HepG2 (cell line): ENCODE data around the gene SLC25A48. TPM values are rescaled to one million over a fixed set of nuclear protein-coding genes. Genes with fewer than 3 reads are reported as not detected.

Source experiments
- BHLHE40 ChIP-seq: IDR thresholded peaks from 2 replicates; pipeline ENCODE4 v1.6.1; 2011; ENCODE audit warnings: low read length, improper control_type of control experiment
- BRD4 ChIP-seq: sonication (generic); formaldehyde crosslinking; IDR thresholded peaks from 2 replicates; pipeline ENCODE4 v1.4.0; 2020; ENCODE audit warnings: missing genetic modification reagents
- CHD4 ChIP-seq: fragments of 200-600 bp; sonication (generic); IDR thresholded peaks from 2 replicates; pipeline ENCODE4 v1.7.0; 2017; ENCODE audit warnings: mild to moderate bottlenecking, low read length, borderline replicate concordance
- DNMT3B ChIP-seq: conservative IDR thresholded peaks from 2 replicates; pipeline ENCODE4 v1.6.1; 2016; ENCODE audit warnings: missing biosample characterization, control low read depth
- ISL2 ChIP-seq: sonication (generic); formaldehyde crosslinking; IDR thresholded peaks from 2 replicates; pipeline ENCODE4 v1.5.0; 2020; ENCODE audit warnings: missing genetic modification reagents
- NFIC ChIP-seq: IDR thresholded peaks from 2 replicates; pipeline ENCODE4 v1.6.1; 2012; ENCODE audit warnings: mild to moderate bottlenecking, low read length, inconsistent platforms
- RBFOX2 ChIP-seq: fragments of 200-400 bp; formaldehyde crosslinking; IDR thresholded peaks from 2 replicates; pipeline ENCODE4 v1.6.1; 2017; ENCODE audit warnings: low read depth, mild to moderate bottlenecking, low read length
- YEATS4 ChIP-seq: sonication (generic); formaldehyde crosslinking; IDR thresholded peaks from 2 replicates; pipeline ENCODE4 v1.4.0; 2020; ENCODE audit warnings: missing genetic modification reagents, borderline replicate concordance
- ZBTB7A ChIP-seq: sonication (generic); formaldehyde crosslinking; IDR thresholded peaks from 2 replicates; pipeline ENCODE4 v1.8.0; 2022; ENCODE audit warnings: mild to moderate bottlenecking, missing genetic modification reagents
- ZNF543 ChIP-seq: sonication (generic); formaldehyde crosslinking; IDR thresholded peaks from 2 replicates; pipeline ENCODE4 v1.4.0; 2020; ENCODE audit warnings: mild to moderate bottlenecking, missing genetic modification reagents
- ZNF724P ChIP-seq: sonication (generic); formaldehyde crosslinking; IDR thresholded peaks from 2 replicates; pipeline ENCODE4 v1.8.0; 2022; ENCODE audit warnings: missing genetic modification reagents, borderline replicate concordance
- ZNF746 ChIP-seq: sonication (generic); formaldehyde crosslinking; IDR thresholded peaks from 2 replicates; pipeline ENCODE4 v1.8.0; 2022; ENCODE audit warnings: mild to moderate bottlenecking, missing genetic modification reagents
- ZNF782 ChIP-seq: sonication (generic); formaldehyde crosslinking; IDR thresholded peaks from 2 replicates; pipeline ENCODE4 v1.4.0; 2020; ENCODE audit warnings: missing genetic modification reagents, mild to moderate bottlenecking, borderline replicate concordance
- polyA plus RNA-seq, 8 experiments: library from polyadenylated mRNA; depleted of rRNA in 3 of 8; stranded (reverse) in 7 of 8; unstranded in 1 of 8; fragments of >200 nt; fragmentation: Illumina TruSeq in 4 of 8; extraction: Trizol in 4 of 8; gene quantifications; 2 replicates each; pipeline versions ENCODE4 v1.2.1 to v1.2.3, GENCODE V29; 2011 to 2016; ENCODE audit warnings: low read depth in 4 of 8, missing spikeins in 1 of 8, mixed read lengths in 1 of 8; ENCODE audit not compliant: insufficient read depth in 1 of 8
- total RNA-seq, 5 experiments: library from RNA; depleted of rRNA; stranded (reverse); fragments of >200 nt; fragmentation: Illumina TruSeq; extraction: Trizol; gene quantifications; 2 replicates each; pipeline ENCODE4 v1.2.3, GENCODE V29; 2016; ENCODE audit warnings: low read depth in 1 of 5
- TF ChIP-seq, protein P1 (sequence below): IDR thresholded peaks from 2 replicates; pipeline ENCODE4 v1.6.1; 2016; ENCODE audit warnings: mild to moderate bottlenecking
- TF ChIP-seq, protein P2 (sequence below): sonication (generic); formaldehyde crosslinking; IDR thresholded peaks from 2 replicates; pipeline ENCODE4 v1.9.0; 2021; ENCODE audit warnings: mild to moderate bottlenecking, missing genetic modification reagents
- TF ChIP-seq, protein P3 (sequence below): sonication (generic); formaldehyde crosslinking; IDR thresholded peaks from 2 replicates; pipeline ENCODE4 v1.8.1; 2023; ENCODE audit warnings: mild to moderate bottlenecking, missing genetic modification reagents
- TF ChIP-seq, protein P4 (sequence below): sonication (generic); formaldehyde crosslinking; IDR thresholded peaks from 2 replicates; pipeline ENCODE4 v1.9.0; 2021; ENCODE audit warnings: missing genetic modification reagents, borderline replicate concordance

SLC25A48 gene
- total and polyA plus RNA-seq, 2 of the 13 experiments (the other 11 are each of a cell fraction or from before 2014, with no cell fraction given): 0.17 to 4.5 TPM

DNA sequence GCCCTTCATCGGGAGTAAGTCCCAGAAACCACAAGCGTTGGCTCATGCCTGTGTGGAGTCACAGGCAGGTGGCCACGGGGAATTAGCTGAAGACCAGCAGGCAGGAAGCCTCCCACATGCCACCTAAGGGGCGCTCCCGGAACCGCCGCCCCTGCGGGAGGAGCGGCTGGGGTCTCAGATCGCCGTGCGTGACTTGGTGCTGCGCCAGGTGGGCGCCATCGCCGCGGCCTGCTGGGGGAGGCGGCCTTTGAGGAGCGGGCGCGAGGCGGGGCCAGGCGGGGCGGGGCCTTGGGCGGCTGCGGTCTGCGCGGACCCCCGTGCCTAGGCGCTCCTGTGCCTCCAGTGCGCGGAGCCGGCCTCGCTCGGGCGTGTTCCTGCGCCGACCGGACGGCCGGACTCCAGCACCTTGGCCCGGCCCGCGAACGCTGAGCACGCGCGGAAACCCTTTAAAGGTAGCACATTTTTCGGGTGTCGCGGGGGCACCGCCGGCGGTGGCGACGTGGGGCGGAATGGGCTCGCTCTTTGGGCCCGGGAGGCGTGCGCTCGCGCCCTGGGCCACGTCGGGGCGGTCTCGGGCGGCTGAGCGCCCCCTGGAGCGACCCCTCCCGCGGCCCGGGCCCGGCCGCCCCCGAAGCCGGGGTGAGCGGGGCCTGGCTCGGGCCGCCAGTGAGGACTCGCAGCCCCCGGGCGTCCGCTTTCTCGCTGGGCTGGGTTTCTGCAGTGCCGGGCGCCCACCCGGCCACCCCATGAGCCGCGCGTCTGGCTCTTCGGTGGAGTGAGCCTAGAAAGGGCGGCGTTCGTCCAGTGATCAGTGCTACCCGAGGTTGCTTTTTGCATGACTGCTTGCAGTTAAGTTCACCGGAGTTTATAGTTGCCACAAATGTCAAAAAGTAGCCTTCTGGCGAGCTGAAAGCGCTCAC lies 95.8 kb downstream of the SLC25A48 start (continued):
- TF ChIP-seq ISL2 (CRISPR knock-in tag): no peak
- no peak for TF ChIP-seq DNMT3B (CRISPR knock-in tag)
- TF ChIP-seq, protein P1, sequence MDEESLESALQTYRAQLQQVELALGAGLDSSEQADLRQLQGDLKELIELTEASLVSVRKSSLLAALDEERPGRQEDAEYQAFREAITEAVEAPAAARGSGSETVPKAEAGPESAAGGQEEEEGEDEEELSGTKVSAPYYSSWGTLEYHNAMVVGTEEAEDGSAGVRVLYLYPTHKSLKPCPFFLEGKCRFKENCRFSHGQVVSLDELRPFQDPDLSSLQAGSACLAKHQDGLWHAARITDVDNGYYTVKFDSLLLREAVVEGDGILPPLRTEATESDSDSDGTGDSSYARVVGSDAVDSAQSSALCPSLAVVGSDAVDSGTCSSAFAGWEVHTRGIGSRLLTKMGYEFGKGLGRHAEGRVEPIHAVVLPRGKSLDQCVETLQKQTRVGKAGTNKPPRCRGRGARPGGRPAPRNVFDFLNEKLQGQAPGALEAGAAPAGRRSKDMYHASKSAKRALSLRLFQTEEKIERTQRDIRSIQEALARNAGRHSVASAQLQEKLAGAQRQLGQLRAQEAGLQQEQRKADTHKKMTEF (CRISPR knock-in tag): no peak; the same call in 1 of the 2 replicates
- no peak for TF ChIP-seq ZNF746 (CRISPR knock-in tag)
- no peak; the same call in 1 of the 2 replicates for TF ChIP-seq ZNF543
- TF ChIP-seq ZNF724P (CRISPR knock-in tag): no peak
- TF ChIP-seq ZNF782: no peak
- TF ChIP-seq, protein P2, sequence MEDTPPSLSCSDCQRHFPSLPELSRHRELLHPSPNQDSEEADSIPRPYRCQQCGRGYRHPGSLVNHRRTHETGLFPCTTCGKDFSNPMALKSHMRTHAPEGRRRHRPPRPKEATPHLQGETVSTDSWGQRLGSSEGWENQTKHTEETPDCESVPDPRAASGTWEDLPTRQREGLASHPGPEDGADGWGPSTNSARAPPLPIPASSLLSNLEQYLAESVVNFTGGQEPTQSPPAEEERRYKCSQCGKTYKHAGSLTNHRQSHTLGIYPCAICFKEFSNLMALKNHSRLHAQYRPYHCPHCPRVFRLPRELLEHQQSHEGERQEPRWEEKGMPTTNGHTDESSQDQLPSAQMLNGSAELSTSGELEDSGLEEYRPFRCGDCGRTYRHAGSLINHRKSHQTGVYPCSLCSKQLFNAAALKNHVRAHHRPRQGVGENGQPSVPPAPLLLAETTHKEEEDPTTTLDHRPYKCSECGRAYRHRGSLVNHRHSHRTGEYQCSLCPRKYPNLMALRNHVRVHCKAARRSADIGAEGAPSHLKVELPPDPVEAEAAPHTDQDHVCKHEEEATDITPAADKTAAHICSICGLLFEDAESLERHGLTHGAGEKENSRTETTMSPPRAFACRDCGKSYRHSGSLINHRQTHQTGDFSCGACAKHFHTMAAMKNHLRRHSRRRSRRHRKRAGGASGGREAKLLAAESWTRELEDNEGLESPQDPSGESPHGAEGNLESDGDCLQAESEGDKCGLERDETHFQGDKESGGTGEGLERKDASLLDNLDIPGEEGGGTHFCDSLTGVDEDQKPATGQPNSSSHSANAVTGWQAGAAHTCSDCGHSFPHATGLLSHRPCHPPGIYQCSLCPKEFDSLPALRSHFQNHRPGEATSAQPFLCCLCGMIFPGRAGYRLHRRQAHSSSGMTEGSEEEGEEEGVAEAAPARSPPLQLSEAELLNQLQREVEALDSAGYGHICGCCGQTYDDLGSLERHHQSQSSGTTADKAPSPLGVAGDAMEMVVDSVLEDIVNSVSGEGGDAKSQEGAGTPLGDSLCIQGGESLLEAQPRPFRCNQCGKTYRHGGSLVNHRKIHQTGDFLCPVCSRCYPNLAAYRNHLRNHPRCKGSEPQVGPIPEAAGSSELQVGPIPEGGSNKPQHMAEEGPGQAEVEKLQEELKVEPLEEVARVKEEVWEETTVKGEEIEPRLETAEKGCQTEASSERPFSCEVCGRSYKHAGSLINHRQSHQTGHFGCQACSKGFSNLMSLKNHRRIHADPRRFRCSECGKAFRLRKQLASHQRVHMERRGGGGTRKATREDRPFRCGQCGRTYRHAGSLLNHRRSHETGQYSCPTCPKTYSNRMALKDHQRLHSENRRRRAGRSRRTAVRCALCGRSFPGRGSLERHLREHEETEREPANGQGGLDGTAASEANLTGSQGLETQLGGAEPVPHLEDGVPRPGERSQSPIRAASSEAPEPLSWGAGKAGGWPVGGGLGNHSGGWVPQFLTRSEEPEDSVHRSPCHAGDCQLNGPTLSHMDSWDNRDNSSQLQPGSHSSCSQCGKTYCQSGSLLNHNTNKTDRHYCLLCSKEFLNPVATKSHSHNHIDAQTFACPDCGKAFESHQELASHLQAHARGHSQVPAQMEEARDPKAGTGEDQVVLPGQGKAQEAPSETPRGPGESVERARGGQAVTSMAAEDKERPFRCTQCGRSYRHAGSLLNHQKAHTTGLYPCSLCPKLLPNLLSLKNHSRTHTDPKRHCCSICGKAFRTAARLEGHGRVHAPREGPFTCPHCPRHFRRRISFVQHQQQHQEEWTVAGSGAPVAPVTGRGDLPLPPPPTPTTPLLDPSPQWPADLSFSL (CRISPR knock-in tag): no peak
- TF ChIP-seq, protein P3, sequence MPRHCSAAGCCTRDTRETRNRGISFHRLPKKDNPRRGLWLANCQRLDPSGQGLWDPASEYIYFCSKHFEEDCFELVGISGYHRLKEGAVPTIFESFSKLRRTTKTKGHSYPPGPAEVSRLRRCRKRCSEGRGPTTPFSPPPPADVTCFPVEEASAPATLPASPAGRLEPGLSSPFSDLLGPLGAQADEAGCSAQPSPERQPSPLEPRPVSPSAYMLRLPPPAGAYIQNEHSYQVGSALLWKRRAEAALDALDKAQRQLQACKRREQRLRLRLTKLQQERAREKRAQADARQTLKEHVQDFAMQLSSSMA (CRISPR knock-in tag): 0 out of 2 replicates have a peak, but pooled peaks have one; percentile 15
- no peak for TF ChIP-seq BHLHE40
- TF ChIP-seq YEATS4: peak; percentile 82
- TF ChIP-seq, protein P4, sequence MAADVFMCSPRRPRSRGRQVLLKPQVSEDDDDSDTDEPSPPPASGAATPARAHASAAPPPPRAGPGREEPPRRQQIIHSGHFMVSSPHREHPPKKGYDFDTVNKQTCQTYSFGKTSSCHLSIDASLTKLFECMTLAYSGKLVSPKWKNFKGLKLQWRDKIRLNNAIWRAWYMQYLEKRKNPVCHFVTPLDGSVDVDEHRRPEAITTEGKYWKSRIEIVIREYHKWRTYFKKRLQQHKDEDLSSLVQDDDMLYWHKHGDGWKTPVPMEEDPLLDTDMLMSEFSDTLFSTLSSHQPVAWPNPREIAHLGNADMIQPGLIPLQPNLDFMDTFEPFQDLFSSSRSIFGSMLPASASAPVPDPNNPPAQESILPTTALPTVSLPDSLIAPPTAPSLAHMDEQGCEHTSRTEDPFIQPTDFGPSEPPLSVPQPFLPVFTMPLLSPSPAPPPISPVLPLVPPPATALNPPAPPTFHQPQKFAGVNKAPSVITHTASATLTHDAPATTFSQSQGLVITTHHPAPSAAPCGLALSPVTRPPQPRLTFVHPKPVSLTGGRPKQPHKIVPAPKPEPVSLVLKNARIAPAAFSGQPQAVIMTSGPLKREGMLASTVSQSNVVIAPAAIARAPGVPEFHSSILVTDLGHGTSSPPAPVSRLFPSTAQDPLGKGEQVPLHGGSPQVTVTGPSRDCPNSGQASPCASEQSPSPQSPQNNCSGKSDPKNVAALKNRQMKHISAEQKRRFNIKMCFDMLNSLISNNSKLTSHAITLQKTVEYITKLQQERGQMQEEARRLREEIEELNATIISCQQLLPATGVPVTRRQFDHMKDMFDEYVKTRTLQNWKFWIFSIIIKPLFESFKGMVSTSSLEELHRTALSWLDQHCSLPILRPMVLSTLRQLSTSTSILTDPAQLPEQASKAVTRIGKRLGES (CRISPR knock-in tag): no peak
- TF ChIP-seq ZBTB7A (CRISPR knock-in tag): peak; percentile 74; the same call in 1 of the 2 replicates
- no peak for TF ChIP-seq NFIC
- TF ChIP-seq CHD4: no peak
- TF ChIP-seq RBFOX2: peak; percentile 84
- TF ChIP-seq BRD4 (CRISPR knock-in tag): no peak; the same call in 1 of the 2 replicates
